Cardiac muscle cell (in vitro differentiated cells and primary cell): ENCODE data around the gene MRTFB. TPM values are rescaled to one million over a fixed set of nuclear protein-coding genes. Genes with fewer than 3 reads are reported as not detected.

ENCODE experiments used
- DNase-seq, 2 donors: peaks; one replicate each; pipeline versions ENCODE4 v3.0.0 to v3.0.0-alpha.2; 2010 to 2017; ENCODE audit warnings: low read depth in 1 of 2, low spot score in 1 of 2
- H3K27ac ChIP-seq: fragments of 200-600 bp; sonication (generic); 2 replicates; pipeline ENCODE4 v1.5.1; 2016
- H3K27me3 ChIP-seq: fragments of 200-600 bp; sonication (generic); 2 replicates; pipeline ENCODE4 v1.6.0; 2016; ENCODE audit warnings: control low read depth
- H3K36me3 ChIP-seq: fragments of 200-600 bp; sonication (generic); 2 replicates; pipeline ENCODE4 v1.5.1; 2016; ENCODE audit warnings: control low read depth
- H3K4me1 ChIP-seq: fragments of 200-600 bp; sonication (generic); 2 replicates; pipeline ENCODE4 v1.8.1; 2017; ENCODE audit warnings: low read depth, mild to moderate bottlenecking, mixed run types
- H3K4me3 ChIP-seq: fragments of 200-600 bp; sonication (generic); 2 replicates; pipeline ENCODE4 v1.5.1; 2016; ENCODE audit warnings: mild to moderate bottlenecking
- H3K9me3 ChIP-seq: fragments of 200-600 bp; sonication (generic); 2 replicates; pipeline ENCODE4 v1.5.1; 2017; ENCODE audit warnings: low read depth, mild to moderate bottlenecking, control low read depth
- polyA plus RNA-seq: library from polyadenylated mRNA; unstranded; fragments of >200 nt; fragmentation: Nextera tagmentation; extraction: Ambion mirVana; gene quantifications from 2 replicates; pipeline ENCODE4 v1.2.1, GENCODE V29; 2016
- total RNA-seq: library from RNA; depleted of rRNA; stranded (reverse); fragments of >200 nt; gene quantifications from 2 replicates; pipeline ENCODE4 v1.2.3, GENCODE V29; 2016
- TF ChIP-seq, protein P1 (sequence below): IDR thresholded peaks from 2 replicates; pipeline ENCODE4 v1.5.1; 2012; ENCODE audit warnings: low read depth, mild to moderate bottlenecking, low read length

Gene MRTFB
- total and polyA plus RNA-seq, 2 experiments from 2014 or later: 9.4 to 27.9 TPM

DNA sequence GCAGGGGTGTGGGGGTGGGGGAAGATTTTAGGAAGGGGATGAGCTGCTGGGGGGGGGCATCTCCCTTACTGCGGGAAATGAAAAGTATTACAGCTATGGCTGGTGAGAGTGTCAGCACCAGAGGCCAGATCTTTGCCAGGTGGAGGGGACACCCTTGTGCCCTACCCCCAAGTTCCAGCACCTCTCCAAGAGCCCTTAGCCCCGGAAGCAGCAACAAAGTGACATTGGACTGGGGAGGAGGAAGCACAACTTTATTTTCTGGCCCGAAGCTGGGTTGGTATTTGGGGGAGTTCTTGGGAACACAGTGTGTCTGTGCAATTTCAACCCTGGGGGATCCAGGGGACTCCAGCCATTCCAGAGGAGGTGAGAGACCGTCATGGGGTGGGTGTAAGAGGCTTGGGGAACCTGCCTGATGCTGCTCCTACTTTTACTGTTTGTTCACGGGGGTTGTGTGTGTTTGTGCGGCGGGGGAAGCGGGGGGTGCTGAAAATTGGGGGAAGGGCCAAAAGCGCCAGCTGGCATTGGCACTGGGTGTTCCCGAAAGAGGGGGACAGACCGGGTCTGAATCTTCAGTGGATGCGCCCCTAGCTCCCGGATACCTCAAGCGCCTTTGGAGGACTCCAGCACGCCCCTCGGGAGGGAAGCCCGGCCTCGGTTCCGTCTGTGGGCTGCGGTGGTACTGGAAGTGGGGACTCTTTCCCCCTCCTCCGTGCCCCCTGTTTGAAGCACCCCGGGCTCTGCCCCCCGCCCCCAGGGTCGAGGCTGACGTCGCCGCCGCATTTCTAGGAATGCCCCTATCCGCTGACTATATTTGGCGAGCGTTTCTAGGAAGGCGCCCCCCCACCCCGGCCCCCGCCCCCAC, 230.3 kb downstream of the MRTFB start:
- Histone ChIP-seq H3K27ac (peak overlapping the region; percentile 40), H3K27me3 (no peaks in the 10 kb centered on the region), H3K4me1 (peaks cover 5% of the 10 kb centered on the region), H3K4me3 (peak overlapping the region; percentile 90), H3K9me3 (no peaks in the 10 kb centered on the region), H3K36me3 (no peaks in the 10 kb centered on the region)
- TF ChIP-seq, protein P1, sequence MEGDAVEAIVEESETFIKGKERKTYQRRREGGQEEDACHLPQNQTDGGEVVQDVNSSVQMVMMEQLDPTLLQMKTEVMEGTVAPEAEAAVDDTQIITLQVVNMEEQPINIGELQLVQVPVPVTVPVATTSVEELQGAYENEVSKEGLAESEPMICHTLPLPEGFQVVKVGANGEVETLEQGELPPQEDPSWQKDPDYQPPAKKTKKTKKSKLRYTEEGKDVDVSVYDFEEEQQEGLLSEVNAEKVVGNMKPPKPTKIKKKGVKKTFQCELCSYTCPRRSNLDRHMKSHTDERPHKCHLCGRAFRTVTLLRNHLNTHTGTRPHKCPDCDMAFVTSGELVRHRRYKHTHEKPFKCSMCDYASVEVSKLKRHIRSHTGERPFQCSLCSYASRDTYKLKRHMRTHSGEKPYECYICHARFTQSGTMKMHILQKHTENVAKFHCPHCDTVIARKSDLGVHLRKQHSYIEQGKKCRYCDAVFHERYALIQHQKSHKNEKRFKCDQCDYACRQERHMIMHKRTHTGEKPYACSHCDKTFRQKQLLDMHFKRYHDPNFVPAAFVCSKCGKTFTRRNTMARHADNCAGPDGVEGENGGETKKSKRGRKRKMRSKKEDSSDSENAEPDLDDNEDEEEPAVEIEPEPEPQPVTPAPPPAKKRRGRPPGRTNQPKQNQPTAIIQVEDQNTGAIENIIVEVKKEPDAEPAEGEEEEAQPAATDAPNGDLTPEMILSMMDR: no peak
- peak; percentile 36 to 38 for DNase-seq

DNA sequence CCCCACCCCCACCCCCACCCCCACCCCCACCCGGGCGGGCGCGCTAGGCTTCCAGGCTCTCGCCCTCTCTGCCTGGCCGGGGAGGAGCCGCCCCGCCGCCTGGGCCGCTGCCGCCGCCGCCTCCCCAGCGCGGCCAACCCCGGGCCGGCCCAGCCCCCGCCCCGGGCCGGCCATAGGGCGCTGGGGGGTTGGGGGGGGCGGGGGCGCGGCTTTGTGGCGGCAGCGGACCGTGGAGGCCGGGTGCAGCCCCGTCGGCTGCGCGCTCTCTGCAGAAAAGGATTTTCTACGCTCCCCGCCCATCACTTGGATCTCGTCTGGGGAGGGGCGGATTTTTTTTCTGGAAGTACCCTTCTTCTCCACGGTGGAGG, 230.9 kb downstream of the MRTFB start:
- Histone ChIP-seq H3K27ac (no peak overlapping the region), H3K4me3 (peak overlapping the region; percentile 90), H3K9me3 (no peaks in the 10 kb centered on the region), H3K36me3 (no peaks in the 10 kb centered on the region), H3K4me1 (peaks cover 10% of the 10 kb centered on the region), H3K27me3 (no peaks in the 10 kb centered on the region)
- peak; percentile 82 to 86 for DNase-seq
- TF ChIP-seq, protein P1: no peak

DNA sequence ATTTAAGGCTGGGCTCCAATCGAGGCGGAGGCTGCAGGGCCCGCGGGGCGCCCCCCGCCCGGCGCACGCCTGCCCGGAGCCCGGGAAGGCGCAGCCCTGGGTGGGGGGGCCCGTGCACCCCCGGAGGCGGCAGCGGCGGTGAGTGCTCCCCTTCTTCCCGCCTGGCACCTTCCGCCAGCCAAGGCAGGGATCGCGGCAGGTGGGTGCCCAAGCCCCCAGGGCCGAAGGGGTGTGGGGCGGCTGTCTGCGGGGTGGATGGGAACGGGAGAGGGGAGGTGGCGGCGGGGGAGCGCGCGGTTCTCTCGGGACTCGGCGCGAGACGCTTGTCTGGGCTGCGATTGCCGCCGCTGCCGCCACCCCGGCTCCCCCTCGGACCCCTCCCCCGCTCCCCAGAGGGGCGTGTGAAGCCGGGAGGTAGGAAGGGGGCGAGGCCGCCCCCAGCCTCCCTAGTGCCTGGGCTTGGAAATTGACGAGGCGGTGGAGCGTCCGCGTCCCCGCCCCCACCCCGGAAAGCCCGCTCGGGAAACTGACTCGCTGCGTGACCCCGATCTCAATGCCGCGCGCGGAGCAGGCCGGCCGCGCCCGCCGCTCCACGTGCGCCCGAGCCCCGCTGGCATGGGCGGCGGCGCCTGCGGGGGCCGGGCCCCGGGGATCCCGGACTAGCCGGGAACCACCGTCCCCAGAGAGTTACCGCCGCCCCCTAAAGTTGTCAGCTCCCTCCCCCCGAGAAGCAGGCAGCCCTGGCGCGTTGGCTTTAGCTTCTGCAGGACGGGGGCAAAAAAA, 231.5 kb downstream of the MRTFB start:
- H3K36me3 ChIP-seq: no peaks in the 10 kb centered on the region
- peak overlapping the region; percentile 90 for H3K4me3 ChIP-seq
- H3K4me1 ChIP-seq: peaks cover 15% of the 10 kb centered on the region
- H3K27ac ChIP-seq: no peak overlapping the region
- H3K27me3 ChIP-seq: no peaks in the 10 kb centered on the region
- no peaks in the 10 kb centered on the region for H3K9me3 ChIP-seq
- TF ChIP-seq, protein P1: no peak
- peak in 1 of 2 donors; percentile 73 for DNase-seq

DNA sequence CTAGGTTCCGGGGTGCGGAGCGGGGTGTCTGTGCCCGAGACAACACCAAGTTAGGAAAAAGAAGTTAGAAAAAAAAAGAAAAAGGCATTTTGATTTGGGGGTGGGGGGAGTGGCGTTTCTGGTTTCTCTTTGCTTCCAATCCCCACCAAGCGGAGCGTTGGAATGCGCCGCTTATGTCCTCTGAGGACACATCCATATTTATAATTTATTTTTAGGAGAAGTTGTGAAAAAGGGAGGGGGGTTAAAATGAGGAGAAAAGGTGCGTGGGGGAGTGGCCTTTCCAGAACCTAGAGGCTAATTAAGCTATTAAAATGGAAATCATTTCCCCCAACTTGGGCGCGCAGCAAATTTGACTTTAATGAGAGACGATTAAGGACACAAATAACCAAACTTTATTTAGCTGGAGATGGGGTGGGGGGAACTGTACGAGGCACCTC, 232.1 kb downstream of the MRTFB start:
- H3K27me3 ChIP-seq: no peaks in the 10 kb centered on the region
- peak; percentile 20 to 49 for DNase-seq
- H3K4me1 ChIP-seq: peaks cover 22% of the 10 kb centered on the region
- H3K27ac ChIP-seq: no peak overlapping the region
- peak overlapping the region; percentile 90 for H3K4me3 ChIP-seq
- TF ChIP-seq, protein P1: no peak
- no peaks in the 10 kb centered on the region for H3K9me3 ChIP-seq
- no peaks in the 10 kb centered on the region for H3K36me3 ChIP-seq

DNA sequence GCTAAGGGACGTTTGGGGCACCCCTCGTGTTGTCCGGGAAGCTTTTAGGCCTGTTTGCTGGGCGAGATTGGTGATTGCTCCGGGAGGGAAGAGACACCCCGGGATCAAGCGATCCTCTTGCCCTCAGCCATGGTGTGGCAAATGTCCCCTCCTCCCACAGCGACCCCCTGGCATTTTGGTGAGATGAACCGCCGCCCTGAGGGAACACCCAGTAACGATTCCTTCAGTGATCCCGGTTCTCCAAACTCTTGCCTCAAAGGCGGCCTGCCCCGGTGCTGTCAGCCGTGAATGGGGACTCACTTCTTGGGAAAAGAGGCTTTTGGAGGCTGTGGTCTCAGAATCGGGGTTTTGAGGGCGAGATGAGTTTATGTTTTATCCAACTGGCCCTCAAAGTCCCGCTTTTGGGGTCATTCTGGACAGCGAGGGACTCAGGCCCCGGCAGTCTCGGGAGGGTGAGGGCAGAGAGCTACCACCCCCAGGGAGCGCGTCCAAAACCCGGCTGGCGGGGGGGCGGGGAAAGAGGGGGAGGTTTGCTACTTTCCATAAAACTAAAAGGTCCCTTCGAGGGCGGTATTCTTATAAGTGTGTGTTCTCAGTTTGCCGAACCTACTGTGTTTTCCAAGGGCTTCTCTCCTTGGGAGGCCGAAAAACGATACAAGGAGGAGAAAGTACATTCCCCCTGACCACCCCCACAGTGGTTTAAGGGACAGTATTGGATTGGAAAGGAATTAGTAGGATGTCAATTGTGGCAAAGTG, 232.7 kb downstream of the MRTFB start:
- peak overlapping the region; percentile 90 for H3K4me3 ChIP-seq
- peak in 1 of 2 donors; percentile 18 for DNase-seq

More for the DNA sequence above, 232.7 kb downstream of the MRTFB start:
- Histone ChIP-seq H3K27me3 (no peaks in the 10 kb centered on the region), H3K27ac (no peak overlapping the region), H3K4me1 (peaks cover 22% of the 10 kb centered on the region), H3K36me3 (no peaks in the 10 kb centered on the region), H3K9me3 (no peaks in the 10 kb centered on the region)
- TF ChIP-seq, protein P1: no peak
